GM18867 (cell line): ENCODE measurements around the gene NWD2.

Experiments
- ATAC-seq: cut with Tn5 transposase; IDR thresholded peaks from one replicate; pipeline ENCODE4 v1.9.1; 2021; ENCODE audit warnings: mild to moderate bottlenecking, moderate library complexity; ENCODE audit not compliant: unreplicated experiment

Gene NWD2

DNA sequence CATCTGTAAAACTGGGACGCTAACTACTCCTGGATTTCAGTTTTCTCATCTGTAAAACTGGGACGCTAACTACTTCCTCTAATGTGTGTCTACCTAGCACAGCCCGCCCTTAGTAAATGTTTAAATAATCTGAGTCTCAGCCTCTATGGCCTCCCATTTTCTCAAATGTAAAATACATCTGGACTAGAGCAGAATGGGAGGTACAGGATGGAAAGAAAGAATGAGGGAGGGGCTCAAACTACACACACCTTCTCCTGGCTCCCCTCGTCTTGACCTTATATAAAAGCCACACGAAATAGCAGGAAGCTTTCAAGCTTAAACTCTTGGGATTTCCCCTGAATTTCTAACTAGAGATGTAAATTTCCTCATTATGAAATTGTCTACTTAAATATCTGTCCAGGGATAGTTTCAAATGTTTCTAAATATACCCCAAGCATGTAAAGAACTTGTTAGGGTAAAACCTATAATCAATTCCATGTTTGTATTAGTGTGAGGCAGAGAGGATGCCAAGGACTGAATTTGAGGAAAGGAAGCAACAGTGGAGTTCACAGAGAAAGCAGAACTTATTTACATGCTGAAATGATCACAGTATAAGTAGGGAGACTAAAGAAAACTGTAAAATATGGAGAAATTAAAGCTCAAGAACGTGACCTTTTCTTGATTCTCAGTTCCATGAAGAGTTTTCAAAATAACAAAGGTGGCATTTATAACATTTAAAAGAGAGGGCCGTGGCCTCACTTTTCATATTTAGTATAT lies 220.0 kb downstream of the NWD2 start:
- no peak for ATAC-seq

DNA sequence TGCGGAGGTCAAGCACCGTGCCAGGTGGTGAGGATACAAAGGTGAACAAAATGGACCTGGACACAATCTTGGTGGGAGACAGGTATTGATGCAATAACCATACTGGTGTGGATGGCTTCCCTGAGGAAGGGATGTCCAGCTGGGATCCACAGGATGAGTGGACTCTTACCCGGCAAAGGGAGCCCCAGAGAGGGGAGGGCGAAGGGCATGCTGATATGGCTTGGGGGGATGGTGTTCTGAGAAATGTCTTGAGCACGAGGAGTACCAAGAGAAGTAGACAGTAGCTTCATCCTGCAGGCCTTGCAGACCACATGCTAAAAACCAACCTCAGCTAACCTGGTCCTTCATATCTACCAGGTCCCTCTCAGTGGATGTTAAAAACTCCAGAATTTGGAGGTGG lies 220.8 kb downstream of the NWD2 start:
- ATAC-seq: no peak

DNA sequence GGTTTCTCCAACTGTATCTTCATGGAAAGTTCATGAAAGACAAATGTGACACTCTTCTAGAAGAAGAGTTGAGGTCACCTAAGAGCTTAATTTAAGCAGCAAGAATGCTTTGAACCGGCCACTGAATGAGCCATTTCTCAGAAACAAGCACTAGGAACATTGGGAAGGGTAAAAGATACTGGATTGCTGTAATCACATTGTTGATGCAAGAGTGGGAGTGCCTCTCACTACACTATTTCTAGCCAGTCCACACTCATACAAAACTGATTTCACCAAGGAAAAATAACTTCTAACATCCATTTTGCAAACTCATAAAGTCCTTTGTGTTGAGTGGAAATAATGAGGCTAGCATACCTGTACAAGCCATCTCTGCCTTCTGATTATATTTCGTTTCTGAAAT lies 221.3 kb downstream of the NWD2 start:
- ATAC-seq: no peak

DNA sequence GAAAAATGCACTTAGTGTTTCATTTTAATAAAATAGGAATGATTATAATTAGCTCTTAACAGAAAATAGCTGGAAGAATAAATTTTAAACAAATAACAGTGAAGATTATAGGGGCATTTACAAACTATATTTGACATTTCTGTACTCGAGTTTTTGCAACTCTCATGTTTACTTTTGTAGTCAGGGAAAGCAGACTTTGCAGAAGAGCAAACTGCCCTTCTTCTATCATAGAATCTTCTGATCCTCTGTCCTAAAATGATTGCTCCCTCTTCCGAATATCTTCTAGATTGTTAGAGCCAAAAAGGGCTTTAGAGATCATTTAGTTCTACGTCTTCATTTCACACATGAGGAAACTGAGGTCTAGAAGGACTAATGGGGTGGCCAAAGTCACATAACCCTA lies 222.7 kb downstream of the NWD2 start:
- no peak for ATAC-seq

DNA sequence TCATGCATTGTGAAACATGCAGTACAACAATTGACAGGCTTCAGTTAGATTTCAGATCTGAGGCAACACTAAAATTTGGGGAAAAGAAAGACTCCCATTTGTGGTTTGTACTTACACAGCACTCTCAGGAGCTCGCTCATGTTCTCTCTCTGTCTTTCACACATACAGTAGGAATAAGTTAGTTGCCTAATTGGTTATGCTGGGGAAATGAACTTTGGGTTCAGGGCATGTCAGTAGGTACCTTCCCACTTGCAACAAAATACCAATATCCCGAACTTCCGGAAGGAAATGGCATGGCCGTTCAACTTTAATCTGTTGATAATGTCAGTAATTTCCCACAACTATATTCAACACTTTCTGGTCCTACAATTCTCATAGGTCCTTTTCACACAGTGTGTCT lies 223.3 kb downstream of the NWD2 start:
- no peak for ATAC-seq

DNA sequence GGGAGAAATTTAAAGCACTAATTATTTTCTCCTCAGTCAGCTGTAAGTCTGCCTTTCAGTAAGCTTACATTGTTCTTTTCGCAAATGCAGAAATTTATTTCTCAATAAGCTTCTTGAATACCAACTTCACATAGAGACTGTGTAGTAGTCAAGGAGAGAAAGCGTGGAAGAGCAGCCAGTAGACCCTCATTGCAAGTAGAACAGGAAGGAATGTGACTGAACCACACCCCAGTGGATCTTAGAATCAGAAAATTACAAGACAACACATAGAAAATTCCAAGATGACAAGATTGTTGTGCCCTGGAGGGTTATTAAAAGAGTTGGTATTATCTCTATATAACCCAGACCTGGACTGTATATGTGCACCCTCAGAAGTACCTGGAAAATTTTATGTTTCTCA lies 224.7 kb downstream of the NWD2 start:
- no peak for ATAC-seq

DNA sequence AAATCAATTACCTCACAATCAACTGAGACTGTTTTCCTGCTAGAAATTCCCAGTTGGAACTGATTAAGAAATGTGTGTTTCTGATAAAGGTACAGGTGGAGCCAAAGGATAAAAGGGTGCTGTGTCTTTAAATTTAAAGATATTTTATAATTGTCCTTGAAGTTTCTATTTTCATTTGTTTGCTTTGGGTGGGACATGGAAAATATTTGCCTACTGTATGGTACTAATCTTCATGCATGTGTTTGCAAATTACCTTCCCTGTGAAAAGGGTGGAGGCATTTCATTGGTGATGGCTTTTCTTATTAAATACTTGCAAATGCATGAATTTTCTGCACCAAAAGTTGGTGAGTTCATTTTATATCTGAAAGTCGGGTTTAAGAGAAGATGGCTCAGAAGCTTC lies 225.7 kb downstream of the NWD2 start:
- ATAC-seq: no peak

DNA sequence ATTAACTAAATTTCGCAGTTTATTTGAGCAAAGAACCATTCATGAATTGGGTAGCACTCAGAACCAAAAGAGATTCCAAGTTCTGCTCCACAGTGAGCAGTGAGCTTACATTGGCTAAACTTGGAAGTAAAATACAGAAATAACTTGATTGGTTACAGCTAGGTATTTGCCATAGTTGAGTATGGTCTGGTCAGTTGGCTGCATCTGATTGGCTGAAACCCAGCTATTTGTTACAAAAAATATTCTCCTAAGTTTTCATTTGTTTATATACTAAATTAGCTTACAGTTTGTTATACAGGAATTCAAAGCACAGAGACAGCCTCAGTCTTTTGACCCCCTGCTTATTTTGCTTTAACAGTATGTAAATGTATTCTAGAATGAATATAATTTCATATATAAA lies 226.6 kb downstream of the NWD2 start:
- no peak for ATAC-seq

DNA sequence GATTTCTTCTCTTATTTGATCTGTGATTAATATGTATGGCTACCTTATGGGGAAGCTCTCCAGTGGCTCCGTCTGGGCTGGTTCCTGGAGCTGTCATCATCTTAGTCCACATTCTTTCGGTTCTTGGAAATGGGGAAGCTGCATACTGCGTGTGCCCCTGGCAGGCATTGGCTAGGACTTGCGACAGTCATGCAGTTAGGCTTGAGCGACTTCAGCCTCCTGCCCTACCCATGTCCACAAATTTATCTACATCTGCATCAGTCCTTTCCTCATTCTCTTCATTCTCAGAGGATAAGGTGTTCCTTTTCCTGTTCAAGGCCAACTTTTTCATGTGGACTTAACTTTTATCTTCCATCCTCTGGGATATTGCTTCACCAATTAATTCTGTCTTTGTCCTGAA lies 227.4 kb downstream of the NWD2 start:
- ATAC-seq: no peak

DNA sequence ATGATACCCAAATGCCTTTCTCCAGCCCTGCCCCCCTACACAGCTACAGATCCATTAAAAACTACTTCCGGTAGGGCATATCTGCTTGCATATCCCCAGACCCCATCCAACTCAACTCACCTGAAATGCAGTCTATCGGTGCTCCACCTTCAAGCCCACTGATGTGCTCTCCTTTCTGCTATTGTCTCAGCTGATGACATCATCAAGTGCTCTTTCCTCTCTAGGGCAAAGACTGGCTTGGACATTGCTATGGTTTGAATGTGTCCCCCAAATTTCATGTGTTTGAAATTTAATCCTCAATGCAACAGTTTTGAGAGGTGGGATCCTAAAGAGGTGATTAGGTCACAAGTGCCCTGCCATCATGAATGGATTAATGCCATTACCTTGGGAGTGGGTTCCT lies 229.3 kb downstream of the NWD2 start:
- ATAC-seq: no peak

DNA sequence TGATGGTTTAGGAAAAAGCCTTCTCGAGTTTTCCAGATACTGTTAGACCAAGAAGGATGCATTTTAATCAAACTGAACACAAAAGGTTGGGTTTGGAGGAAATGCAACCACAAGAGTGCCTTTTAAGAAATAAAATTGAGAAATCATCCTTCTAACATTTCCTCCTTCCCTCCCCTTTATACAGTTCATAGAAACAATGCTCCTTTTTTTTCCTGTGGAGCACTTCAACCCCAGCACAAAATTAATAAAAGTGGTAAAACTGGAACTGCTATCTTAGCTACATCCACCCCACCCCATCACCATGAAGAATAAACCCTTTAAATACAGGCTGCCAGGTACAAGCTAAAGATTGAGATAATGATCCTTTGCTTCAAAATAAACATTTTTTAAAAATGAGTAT lies 230.5 kb downstream of the NWD2 start:
- ATAC-seq: no peak

DNA sequence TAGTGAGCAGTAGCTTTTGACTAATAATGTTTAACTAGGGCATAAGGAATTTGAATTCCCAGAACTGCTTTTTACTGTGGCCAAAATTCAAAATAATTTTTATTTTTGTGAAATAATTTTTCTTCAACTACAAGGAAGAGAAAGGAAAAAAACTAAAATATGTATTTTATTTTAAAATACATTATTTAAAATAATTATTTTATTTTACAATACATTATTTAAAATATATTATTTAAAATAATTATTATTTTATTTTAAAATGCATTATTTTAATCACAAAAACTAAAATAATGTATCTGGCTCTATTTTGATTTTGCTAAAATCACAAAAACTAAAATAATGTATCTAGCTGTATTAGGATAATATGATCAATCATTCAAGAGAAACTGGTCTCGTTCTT lies 231.2 kb downstream of the NWD2 start:
- ATAC-seq: no peak

DNA sequence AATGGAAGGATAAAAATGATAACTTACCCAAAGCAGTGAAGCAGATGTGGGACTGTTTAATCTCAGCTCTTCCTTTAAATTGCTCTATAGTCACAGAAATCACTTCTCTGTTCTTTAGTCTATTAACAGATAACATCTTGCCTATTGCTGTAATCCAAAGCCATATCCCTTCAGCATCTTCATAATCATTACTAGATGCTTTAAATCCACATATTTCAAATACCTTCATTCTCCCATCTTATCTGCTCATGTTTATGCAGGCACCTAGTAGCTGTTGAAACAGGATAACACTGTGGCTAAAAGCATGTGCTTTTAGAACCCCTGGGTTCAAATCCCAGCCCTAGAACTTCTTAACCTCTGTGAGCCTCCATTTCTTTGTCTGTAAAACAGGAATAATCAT lies 231.7 kb downstream of the NWD2 start:
- no peak for ATAC-seq

DNA sequence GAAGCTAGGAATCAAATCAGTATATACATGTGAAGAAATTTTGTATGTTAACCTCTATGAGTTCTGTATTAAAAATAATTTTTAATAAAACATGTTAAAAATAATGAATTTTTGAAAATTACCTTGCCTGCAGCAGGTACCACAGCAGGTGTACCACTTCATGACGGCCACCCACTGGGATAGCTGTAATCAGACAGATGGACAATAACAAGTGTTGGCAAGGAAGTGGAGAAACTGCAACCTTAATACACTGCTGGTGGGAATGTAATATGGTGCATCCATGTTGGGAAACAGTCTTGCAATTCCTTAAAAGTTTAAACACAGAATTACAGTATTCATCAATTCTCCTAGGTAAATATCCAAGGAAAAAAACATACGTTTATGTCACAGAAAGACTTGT lies 232.1 kb downstream of the NWD2 start:
- no peak for ATAC-seq

DNA sequence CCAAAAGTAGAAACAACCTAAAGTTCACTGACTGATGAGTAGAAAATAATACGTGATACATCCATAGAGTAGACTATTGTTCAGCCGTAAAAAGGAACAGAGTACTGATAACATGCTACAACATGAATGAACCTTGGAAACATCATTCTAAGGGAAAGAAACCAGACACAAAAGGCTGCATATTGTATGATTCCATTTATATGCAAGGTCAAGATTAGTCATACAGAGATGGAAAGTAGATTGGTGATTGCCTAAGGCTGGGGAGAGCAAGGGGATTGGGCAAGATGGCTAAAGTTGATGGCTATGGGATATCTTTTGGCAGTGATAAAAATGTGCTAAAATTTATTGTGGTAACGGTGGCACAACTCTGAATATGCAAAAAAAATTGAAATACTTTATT lies 232.6 kb downstream of the NWD2 start:
- no peak for ATAC-seq

DNA sequence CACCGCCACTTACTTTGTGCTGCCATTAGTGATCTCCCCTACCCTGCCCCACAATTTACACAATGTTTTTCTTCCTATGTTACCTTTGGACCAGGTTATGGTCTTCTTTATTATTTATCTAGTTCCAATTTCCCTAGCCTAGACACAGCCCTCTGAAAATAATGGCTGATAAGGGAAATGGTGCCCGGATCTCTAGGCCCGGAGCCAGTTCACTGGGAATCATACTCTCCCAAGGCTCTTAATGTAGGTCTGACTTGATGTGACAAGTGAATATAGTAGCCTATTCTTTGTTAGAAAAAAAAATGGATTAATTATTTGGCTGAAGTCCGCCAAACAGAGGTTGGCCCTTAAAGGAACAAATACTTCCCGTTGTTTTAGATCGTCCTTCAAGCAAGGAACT lies 233.6 kb downstream of the NWD2 start:
- ATAC-seq: no peak

DNA sequence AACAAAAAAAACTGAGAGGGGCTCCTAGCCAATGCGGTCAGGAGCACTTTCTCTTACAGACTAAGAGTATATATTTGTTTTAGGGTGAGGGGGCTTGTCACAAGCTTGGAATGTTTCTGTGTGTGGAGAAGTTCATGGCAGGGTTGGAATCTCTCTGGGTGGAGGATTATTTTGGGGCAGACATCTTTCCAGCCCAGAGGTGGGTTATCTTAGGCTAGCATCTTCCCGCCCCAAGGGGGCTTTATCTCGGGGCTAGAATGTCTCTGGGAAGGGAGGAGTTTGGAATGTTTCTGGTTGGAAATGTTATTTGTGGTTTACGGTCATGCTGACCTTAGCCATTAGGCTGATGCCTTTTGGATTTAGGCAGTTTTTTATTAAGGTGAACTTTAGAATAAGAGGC lies 236.0 kb downstream of the NWD2 start:
- ATAC-seq: no peak

DNA sequence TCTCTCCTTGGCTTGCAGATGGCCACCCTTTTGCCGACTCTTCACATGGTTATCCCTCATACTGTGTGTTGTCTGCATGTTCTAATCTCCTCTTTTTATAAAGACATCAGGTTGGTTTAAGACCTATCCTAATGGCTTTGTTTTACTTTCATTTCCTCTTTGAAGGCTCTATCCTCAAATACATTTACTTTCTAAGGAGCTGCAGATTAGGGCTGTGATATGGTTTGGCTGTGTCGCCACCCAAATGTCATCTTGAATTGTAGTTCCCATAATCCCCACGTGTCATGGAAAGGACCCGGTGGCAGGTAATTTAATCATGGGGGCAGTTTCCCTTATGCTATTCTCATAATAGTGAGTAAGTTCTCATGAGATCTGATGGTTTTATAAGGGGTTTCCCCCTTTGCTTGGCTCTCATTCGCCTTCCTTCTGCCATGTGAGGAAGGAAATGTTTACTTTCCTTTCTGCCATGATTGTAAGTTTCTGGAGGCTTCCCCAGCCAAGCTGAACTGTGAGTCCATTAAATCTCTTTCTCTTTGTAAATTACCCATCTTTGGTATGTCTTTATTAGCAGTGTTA lies 237.1 kb downstream of the NWD2 start:
- no peak for ATAC-seq

DNA sequence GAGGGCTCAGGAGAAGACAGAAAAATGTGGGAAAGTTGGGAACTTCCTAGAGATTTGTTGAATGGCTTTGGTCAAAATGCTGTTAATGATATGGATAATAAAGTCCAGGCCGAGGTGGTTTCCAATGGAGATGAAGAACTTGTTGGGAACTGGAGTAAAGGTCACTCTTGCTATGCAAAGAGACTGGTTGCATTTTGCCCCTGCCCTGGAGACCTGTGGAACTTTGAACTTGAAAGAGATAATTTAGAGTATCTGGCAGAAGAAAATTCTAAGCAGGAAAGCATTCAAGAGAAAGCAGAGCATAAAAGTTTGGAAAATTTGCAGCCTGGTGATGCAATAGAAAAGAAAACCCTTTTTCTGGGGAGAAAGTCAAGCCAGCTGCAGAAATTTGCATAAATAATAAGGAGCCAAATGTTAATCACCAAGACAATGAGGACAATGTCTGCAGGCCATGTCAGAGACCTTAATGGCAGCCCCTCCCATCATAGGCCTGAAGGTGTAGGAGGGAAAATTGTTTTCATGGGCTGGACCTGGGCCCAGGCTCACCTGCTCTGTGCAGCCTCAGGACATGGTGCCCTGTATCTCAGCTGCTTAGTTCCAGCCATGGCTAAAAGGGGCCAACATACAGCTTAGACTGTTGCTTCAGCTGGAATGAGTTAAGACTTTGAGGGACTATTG lies 237.8 kb downstream of the NWD2 start:
- ATAC-seq: no peak

DNA sequence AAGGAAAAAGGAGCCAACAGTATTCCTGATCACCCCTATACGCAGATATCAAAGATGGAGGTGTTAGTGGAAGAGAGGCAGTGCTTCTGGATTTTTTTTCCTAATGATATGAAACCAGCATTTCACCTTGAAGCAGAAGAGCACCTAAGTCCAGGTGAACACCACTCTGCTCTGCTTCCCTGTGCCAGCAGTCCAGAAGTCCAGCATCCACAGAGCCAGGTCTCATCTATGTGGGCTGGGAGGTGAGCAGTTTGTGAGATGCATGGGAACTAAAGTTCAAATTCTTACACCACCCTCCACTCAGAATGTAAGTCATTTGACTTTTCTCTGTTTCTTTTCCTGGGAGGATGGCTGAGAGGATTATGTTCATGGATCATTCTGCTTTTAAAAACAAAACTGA lies 239.1 kb downstream of the NWD2 start:
- ATAC-seq: no peak

DNA sequence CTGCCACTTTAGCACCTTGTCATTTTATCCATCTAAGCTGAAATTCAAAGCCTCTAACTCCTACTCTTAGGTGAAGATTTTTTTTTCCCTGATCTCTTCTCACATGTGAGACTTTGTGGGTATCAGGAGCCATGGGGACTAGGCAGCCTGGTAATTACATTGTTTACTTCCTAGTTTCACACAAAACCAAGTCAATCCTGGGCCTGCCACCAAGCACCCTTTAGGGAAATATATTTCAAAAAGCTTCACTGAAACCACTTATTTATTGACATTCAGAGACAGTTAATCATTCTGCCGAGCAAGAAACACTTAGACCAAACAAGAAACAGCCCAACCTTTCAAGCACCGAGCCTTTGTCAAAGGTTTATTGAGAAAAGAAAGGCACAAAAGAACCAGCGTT lies 241.6 kb downstream of the NWD2 start:
- no peak for ATAC-seq

DNA sequence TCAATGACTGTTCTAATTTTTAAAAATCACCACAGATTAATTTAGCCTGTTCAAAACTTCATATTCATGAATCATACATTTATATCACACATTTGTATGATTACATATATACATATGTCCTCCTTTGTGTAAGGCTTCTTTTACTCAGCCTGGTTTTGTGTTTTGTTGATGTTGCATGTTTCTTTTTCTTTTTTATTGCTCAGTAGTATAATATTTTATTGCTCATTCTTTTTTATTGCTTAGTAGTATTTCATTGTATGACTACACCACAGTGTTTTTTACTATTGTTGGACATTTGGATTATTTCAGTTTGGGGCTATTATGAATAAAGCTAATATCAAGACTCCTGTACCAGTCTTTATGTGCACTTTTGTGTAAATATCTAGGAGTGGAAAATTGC lies 243.1 kb downstream of the NWD2 start:
- no peak for ATAC-seq

DNA sequence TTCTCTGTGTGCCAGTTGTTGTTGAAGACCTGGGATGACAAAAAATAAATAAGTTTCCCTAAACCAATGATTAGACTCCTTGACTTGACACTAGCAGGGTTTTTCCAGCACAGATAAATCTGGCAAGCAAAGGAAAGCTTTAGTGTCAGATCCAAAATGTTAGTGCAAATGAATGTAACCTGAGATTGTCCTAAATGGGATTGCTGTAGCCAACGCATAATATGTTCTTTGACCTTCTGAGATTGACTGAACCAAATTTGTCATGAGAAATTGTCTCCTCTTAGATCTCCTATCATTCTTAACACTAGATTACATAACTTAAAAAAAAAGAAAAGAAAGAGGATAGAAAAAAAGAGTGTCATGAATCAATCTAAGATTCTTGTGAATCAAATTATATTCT lies 245.2 kb downstream of the NWD2 start:
- ATAC-seq: no peak
